Caco-2 (cell line): ENCODE data around the gene STEAP1B. TPM values are rescaled to one million over a fixed set of nuclear protein-coding genes. Genes with fewer than 3 reads are reported as not detected.

ENCODE experiments used
- BruUV-seq: library from RNA; stranded (reverse); fragments of 400-500 nt; replicated peaks from 2 replicates; lab custom pipeline; 2021; lab: Mats Ljungman, UMichigan
- CTCF ChIA-PET: fragments of 300-600 bp; sonication (Branson Sonifier 250); formaldehyde crosslinking; loops from one replicate; lab custom pipeline; 2022; ENCODE audit warnings: antibody characterized with exemption; lab: Charles Lee
- POLR2A ChIA-PET: fragments of 300-600 bp; sonication (Branson Sonifier 250); formaldehyde crosslinking; loops from one replicate; lab custom pipeline; 2022; ENCODE audit warnings: antibody characterized with exemption; lab: Charles Lee
- DNase-seq, 2 experiments: peaks; one replicate each; pipeline versions ENCODE4 v3.0.0 to v3.0.0-alpha.2; 2020 to 2022
- H3K27me3 ChIP-seq: replicated peaks from 2 replicates; pipeline ENCODE4 v1.6.0; 2011; ENCODE audit warnings: low read length; ENCODE audit not compliant: control insufficient read depth, insufficient read depth
- H3K36me3 ChIP-seq: 2 replicates; pipeline ENCODE4 v1.5.1; 2011; ENCODE audit warnings: low read length; ENCODE audit not compliant: control insufficient read depth, insufficient read depth
- H3K4me1 ChIP-seq: fragments of 250-450 bp; sonication (Bioruptor Pico); 2 replicates; pipeline ENCODE4 v1.5.1; 2020; ENCODE audit warnings: mild to moderate bottlenecking
- H3K4me3 ChIP-seq: 2 replicates; pipeline ENCODE4 v1.5.1; 2011; ENCODE audit warnings: low read depth, mild to moderate bottlenecking, control low read depth, low read length
- H3K9me3 ChIP-seq: fragments of 250-450 bp; sonication (Bioruptor Pico); 2 replicates; pipeline ENCODE4 v1.5.1; 2020; ENCODE audit warnings: mild to moderate bottlenecking, moderate library complexity
- H3K27ac Mint-ChIP-seq: one replicate; pipeline ENCODE4 v1.8.0; 2022; ENCODE audit warnings: mixed read lengths; ENCODE audit not compliant: unreplicated experiment
- H3K27me3 Mint-ChIP-seq: one replicate; pipeline ENCODE4 v1.8.0; 2022; ENCODE audit warnings: mixed read lengths; ENCODE audit not compliant: insufficient read depth, unreplicated experiment
- H3K36me3 Mint-ChIP-seq: one replicate; pipeline ENCODE4 v1.8.0; 2022; ENCODE audit warnings: mild to moderate bottlenecking, mixed read lengths; ENCODE audit not compliant: insufficient read depth, unreplicated experiment
- H3K4me1 Mint-ChIP-seq: one replicate; pipeline ENCODE4 v1.8.0; 2022; ENCODE audit warnings: low read depth, mixed read lengths; ENCODE audit not compliant: unreplicated experiment
- H3K4me3 Mint-ChIP-seq: one replicate; pipeline ENCODE4 v1.8.0; 2022; ENCODE audit warnings: mild to moderate bottlenecking, moderate library complexity, mixed read lengths; ENCODE audit not compliant: unreplicated experiment
- H3K9me3 Mint-ChIP-seq: one replicate; pipeline ENCODE4 v1.8.0; 2022; ENCODE audit warnings: mixed read lengths; ENCODE audit not compliant: unreplicated experiment
- CTCF ChIP-seq, 2 experiments: fragments of 200-600 bp in 1 of 2; IDR thresholded peaks; 1 replicate in 1 of 2; 2 replicates in 1 of 2; pipeline versions ENCODE4 v1.5.1 to v1.8.0; 2011 to 2022; ENCODE audit warnings: antibody characterized with exemption in 1 of 2, control low read depth in 1 of 2, inconsistent platforms in 1 of 2, low read depth in 1 of 2, low read length in 1 of 2, mild to moderate bottlenecking in 1 of 2, moderate library complexity in 1 of 2; ENCODE audit not compliant: insufficient read depth in 1 of 2, severe bottlenecking in 1 of 2, unreplicated experiment in 1 of 2
- intact Hi-C: fragments of 100-400 bp; cut with micrococcal nuclease; formaldehyde crosslinking; loops from one replicate; pipeline ENCODE4 v1.10.0; 2022; ENCODE audit not compliant: unreplicated experiment
- total RNA-seq: library from RNA; stranded (reverse); gene quantifications from 2 replicates; pipeline ENCODE4 v1.2.3, GENCODE V29; 2022

The STEAP1B gene
- total RNA-seq, 1 experiment from 2014 or later: 1.7 TPM

- DNase-seq: no peak
- TF ChIP-seq CTCF (IDR thresholded peaks at IDR 0.05; ENCODE audit: insufficient read depth in 1 of 2, low read depth in 1 of 2, low read length in 1 of 2, severe bottlenecking in 1 of 2, unreplicated experiment in 1 of 2): no peak
- Mint-ChIP-seq H3K4me1 (no peaks in the 10 kb centered on the region), H3K9me3 (no peaks in the 10 kb centered on the region), H3K4me3 (no peak overlapping the region), H3K36me3 (no peaks in the 10 kb centered on the region), H3K27ac (no peak overlapping the region), H3K27me3 (no peaks in the 10 kb centered on the region)
- H3K4me3 ChIP-seq: no peak overlapping the region
- H3K27me3 ChIP-seq: no peaks in the 10 kb centered on the region
- H3K4me1 ChIP-seq: no peaks in the 10 kb centered on the region
- H3K9me3 ChIP-seq: no peaks in the 10 kb centered on the region
- intact Hi-C loops: no loop called here
- H3K36me3 ChIP-seq: no peaks in the 10 kb centered on the region
- no TSS peak for BruUV-seq
- ChIA-PET POLR2A (no interaction called here), CTCF (interaction anchor here (0.6 kb wide), 1 partner anchor 75 kb away, joined by 5 read pairs; no protein-coding TSS in a partner anchor)
Measured at GRCh38 chr7:22377703-22378102, 122.3 kb downstream of the STEAP1B start.

DNA sequence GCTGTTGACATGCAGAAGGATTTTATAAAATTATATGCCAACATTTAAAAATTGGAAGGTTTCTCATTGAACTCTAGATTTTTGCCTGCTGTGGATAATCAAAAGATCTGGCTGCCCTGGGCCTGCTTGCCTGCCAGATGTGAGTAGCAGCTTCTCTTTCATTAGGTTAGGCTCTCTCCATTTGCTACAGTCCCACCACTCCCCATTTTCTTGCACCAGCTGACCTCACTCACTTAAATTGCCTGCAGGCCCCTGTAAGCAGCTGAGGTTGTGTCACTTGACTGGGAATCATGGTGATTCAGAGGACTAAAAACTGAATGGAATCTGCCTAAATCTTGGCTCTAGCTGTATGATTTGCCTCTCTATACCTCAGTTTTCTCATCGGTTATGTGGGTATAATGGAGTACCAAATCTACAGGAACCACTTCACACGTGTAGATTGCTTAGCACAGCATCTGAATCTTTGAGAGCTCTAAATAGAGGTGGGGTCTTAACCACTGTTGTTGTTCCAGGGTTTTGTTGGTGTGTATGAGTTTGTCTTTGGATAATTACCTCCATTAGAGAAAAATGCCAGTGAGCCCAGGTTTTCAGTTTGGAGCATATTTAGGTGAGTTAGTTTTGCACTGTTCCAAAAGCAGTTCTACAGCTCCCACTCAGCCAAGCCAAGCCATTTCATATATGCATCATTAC lies 124.5 kb downstream of the STEAP1B start:
- ChIA-PET POLR2A (no interaction called here), CTCF (no interaction called here)
- no peaks in the 10 kb centered on the region for H3K27me3 Mint-ChIP-seq
- no peaks in the 10 kb centered on the region for H3K9me3 Mint-ChIP-seq
- intact Hi-C loops: no loop called here
- BruUV-seq: no TSS peak
- Histone ChIP-seq H3K27me3 (no peaks in the 10 kb centered on the region), H3K4me3 (no peak overlapping the region), H3K9me3 (no peaks in the 10 kb centered on the region), H3K4me1 (no peaks in the 10 kb centered on the region), H3K36me3 (no peaks in the 10 kb centered on the region)
- DNase-seq: no peak
- no peak overlapping the region for H3K27ac Mint-ChIP-seq
- H3K4me1 Mint-ChIP-seq: peaks cover 6% of the 10 kb centered on the region
- no peaks in the 10 kb centered on the region for H3K36me3 Mint-ChIP-seq
- no peak overlapping the region for H3K4me3 Mint-ChIP-seq
- no peak for TF ChIP-seq CTCF (IDR thresholded peaks at IDR 0.05; ENCODE audit: insufficient read depth in 1 of 2, low read depth in 1 of 2, low read length in 1 of 2, severe bottlenecking in 1 of 2, unreplicated experiment in 1 of 2)

GRCh38 chr7:22373911-22374310 lies 126.1 kb downstream of the STEAP1B start:
- intact Hi-C loops: no loop called here
- Mint-ChIP-seq H3K36me3 (no peaks in the 10 kb centered on the region), H3K4me1 (peaks cover 6% of the 10 kb centered on the region), H3K4me3 (no peak overlapping the region), H3K27me3 (no peaks in the 10 kb centered on the region), H3K27ac (no peak overlapping the region), H3K9me3 (no peaks in the 10 kb centered on the region)
- POLR2A ChIA-PET: no interaction called here
- Histone ChIP-seq H3K4me1 (no peaks in the 10 kb centered on the region), H3K27me3 (no peaks in the 10 kb centered on the region), H3K36me3 (no peaks in the 10 kb centered on the region), H3K9me3 (no peaks in the 10 kb centered on the region), H3K4me3 (no peak overlapping the region)
- no peak for DNase-seq
- no TSS peak for BruUV-seq
- CTCF ChIA-PET: no interaction called here
- TF ChIP-seq CTCF (IDR thresholded peaks at IDR 0.05; ENCODE audit: insufficient read depth in 1 of 2, low read depth in 1 of 2, low read length in 1 of 2, severe bottlenecking in 1 of 2, unreplicated experiment in 1 of 2): no peak
